Stimulated activated CD4-positive, alpha-beta T cell treated with anti-CD3 and anti-CD28 coated beads, Interleukin-1b, Interleukin-23, amount 100 ng/mL, for 48 hours (primary cell): ENCODE data around the gene PRR30.

Source experiments
- DNase-seq: peaks from one replicate; pipeline ENCODE4 v3.0.0-alpha.2; 2020

Gene PRR30

DNA sequence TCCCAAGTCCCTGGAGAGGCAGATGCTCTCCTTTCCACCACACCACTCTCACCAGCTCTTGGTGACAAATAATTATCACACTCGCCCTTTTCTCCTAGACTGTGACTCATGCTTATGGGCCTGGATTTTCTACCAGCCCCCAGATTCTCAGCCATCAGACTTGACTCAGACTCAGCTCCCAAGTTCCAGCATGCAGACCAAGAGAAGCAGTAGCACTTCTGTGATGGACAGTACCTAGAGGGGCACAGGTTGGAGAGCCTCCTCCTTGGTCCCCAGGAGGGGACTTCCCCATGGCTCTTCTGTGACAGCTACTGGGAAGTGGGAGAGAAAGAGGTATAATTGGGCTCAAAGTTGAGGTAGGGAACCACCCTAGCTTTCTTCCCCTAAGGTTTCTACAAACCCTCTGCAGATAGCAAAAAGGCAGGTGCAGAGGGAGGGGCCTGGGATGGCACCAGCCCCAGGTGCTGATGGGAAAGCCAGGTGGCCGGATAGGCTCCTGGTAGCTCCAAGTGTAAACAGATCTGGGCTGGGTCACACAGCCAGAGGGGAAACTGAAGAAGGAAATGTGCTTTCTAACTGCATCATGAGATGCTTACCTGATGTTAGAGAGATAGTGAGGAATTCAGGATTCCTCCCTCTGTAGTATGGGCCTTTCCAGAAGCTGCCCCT lies 13.7 kb upstream of the PRR30 start:
- DNase-seq: no peak

GRCh38 chr2:27152102-27152795 lies 13.0 kb upstream of the PRR30 start:
- no peak for DNase-seq

GRCh38 chr2:27150639-27151230 lies 11.5 kb upstream of the PRR30 start:
- DNase-seq: no peak

- DNase-seq: no peak
Observed at GRCh38 chr2:27149570-27150405, 10.6 kb upstream of the PRR30 start.

DNA sequence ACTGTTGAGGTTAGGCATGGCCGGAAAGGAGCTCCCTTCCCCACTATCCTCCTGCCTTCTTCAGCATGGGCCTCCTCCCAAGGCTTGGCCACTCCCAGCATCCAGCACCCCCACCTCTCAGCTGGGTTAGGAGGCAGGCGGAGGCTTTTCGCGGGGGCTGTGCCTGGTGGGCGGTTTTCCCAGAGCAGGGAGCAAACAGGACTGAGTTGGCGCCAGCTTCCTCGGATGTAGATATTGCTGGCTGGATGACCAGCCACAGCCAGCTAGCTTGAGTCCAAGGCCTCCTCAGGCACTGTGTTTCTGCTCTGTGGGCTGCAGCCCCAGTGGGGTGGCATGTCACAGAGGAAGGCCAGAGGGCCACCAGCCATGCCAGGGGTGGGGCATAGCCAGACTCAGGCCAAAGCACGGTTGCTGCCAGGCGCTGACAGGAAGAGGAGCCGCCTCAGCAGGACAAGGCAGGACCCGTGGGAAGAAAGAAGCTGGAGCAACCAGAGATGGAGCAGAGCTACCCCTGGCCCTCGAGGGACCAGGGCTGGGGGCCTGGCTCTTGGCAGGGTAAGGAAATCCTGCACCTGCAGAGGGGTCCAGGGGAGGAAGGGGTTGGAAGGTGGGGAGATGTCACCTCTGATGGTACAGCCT lies 9.7 kb upstream of the PRR30 start, which contains the start of gene TCF23:
TSS of gene TCF23 (plus strand) at position 204 of the 639 bp plus-strand sequence. CDS start at position 334, 130 bp downstream.
- DNase-seq: no peak

DNA sequence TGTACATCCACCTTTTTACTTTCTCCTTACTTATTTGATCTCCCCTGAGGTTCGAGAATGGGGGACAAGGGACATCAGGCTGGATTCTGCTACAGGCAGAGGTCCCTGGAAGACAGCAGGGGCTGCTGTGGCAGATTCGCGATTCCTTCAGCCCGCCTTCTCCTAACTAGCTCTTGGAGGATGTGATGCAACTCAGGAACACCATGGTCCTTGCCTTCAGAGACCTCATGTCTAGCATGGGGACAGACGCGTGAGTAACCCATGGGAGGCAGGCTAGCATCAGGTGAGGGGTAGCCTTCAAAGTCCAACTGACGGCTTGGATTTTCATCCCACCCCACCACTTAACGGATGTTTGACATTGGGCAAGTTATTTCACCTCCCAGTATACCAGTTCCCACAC lies 8.7 kb upstream of the PRR30 start:
- no peak for DNase-seq

- DNase-seq: no peak
Observed at GRCh38 chr2:27145682-27146081, 6.5 kb upstream of the PRR30 start.

DNA sequence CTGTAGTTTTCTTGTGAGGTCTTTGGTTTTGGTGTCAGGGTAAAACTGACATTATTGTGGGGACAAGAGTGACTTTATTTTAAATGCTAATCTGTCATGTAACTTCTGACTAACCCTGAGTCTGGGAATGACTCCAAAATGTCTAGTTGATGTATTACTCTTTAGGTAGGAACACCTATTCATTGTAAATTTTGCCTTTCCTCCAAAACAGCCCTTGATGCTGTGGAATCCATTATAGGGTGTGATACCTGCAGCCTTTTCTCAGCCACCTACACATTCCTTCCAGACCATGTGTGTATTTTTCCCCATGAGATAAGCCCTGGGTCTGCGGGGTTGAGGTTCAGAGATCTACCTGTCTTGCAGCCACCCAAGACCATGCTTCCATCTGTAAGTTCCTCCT lies 4.1 kb upstream of the PRR30 start:
- no peak for DNase-seq

DNA sequence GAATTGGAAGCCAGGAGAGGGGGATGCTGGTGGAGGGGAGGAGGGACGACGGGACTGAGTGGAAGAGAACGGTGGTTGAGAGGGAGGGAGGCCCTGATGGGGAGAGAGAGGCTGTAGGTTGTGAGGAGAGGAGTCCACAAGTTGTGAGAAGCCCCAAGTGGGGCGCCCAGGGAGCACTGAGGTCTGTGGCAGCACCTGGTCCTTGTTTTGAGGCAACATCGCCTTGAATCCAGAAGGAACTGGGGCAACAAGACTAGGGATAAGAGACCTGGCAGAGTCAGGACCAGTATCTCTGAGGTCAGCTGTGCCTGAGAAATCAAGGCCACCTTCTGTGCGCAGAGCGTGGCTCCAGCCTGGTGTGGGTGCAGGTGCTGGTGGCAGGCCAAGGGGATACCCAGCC lies 1.1 kb downstream of the PRR30 start:
- no peak for DNase-seq

DNA sequence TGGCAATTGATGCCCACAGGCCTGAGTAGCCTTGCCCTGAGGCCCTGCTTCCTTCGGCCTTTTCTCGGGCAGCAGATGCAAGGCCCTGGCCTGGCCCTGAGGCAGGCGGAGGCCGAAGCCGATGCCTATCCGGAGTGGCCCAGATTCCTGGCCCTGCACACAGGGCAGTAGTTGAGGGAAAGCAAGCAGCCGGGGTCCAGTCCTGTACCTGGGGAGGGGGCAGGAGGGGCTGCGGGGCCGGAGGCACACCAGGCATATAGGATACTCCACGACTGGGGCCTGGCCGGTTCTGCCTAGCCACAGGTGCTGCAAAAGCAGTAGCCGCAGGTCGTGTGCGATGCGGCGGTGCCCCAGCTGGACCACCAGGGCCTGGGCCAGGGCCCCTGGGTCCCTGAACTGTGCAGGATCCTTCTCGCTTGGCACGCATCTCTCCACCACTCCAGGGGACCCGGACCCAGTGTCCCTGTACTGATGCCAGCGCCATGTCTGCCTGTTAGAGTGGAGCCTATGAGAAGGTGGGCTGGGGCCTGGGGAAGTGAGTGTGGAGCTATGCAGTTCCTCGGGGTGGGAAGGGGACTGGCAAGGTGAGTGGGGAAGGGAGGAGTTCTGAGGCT lies 1.8 kb downstream of the PRR30 start:
- DNase-seq: no peak

DNA sequence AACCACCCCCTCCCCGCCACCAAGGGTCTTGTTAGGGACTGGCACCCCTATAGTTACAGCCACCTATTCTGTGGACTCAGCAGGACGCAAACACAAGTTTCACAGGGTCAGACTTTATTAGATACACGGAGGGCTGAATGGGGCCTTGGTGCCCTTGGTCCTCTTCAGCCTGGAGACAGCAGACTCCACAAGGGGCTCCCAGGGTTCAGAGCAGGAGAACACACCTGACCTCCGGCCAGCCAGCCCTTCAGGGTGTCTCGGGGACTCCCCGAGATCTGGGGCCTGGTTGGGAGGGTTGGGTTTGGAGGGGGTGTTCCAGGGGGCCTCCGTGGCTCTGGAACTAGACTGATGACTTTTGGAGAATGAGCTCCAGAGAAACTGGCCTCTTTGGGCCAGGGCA lies 2.5 kb downstream of the PRR30 start:
- DNase-seq: no peak

DNA sequence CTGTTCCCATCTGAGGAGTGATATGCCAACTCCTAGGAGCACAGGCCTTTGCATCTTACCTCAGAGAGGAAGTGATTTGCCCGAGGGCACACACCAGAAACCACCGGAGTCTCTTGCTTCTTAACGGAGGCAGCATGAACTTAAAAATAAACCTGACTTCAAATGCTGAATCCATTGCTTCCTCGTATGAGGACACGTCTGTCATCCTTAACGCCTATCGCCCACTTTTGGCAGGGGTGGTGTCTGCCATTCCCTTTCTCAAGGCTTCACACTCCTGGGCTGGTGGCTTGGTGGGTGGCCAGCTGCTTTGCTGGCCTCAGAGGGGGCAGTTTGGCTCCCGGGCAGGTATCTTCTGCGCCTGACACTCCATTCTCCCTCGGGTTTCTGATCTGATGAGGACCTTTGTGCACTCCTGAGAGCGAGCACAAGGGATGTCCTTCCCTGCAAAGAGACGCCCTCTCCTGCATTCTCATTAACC lies 3.7 kb downstream of the PRR30 start:
- DNase-seq: no peak

DNA sequence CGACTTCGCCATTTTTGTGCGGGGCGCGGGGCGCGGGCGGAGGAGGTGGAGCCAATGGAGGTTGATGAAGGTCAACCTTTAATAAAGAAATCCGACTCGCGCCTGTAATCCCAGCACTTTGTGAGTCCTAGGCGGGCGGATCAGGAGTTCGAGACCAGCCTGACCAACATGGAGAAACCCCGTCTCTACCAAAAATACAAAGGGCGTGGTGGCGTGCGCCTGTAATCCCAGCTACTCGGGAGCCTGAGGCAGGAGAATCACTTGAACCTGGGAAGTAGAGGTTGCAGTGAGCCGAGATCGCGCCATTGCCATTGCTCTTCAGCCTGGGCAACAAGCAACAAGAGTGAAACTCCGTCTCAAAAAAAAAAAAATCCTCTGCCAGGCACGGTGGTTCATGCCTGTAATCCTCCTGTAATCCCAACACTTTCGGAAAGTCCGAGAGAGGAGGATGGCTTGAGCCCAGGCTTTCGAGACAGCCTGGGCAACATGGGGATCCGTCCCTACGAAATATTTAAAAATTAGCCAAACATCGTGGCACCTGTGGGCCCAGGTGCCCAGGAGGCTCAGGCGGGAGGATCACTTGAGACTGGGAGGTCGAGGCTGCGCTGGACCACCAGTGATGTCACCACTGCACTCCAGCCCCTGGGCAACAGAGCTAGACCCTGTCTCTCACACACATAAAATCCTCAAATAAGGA lies 4.3 kb downstream of the PRR30 start:
- no peak for DNase-seq

DNA sequence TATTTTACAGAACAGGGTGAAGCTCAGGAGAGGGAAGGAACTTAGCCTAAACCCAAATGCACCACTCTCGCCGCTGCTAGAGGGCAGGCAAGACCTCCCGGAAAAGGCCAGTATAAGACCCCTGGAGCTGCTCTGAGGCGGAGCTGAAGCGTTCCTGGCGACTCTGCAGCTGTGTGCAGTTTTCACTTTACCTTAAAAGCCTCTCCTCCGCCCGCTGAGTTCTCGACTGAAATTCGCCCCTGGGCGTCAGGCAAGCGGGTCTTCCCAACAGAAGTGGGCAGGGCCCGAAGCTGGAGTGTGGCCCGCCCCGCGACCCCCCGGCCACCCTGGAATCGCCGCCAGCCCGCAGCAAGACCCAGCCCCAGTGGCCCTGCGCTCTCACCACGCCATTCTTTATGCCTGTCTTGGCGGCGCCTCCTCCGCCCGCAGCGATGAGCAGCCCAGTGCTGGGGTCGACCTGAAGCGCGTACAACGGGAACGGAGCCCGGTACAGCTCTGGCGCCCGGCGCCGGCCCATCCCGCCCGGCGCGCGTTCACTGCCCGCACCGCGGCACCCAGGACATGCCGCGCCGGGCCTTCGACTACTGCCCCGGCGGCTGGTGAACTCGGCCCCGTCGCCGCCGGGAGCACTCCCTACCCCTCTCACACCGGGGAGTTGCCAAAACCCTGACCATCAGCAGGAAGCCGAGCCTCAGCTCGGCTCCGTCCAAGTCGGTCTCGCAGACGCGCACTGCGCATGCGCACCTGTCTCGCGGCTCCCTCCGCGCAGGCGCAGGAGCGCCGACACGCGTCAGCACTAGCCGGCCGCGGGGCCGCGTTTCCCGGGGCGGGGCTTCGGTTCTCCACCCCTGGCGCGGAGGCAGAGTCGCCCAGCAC lies 5.1 kb downstream of the PRR30 start, which contains the start of gene PREB:
TSS of gene PREB (minus strand) at position 732 of the 876 bp plus-strand sequence. CDS start at position 517, 215 bp downstream.
- DNase-seq: peak; percentile 97

DNA sequence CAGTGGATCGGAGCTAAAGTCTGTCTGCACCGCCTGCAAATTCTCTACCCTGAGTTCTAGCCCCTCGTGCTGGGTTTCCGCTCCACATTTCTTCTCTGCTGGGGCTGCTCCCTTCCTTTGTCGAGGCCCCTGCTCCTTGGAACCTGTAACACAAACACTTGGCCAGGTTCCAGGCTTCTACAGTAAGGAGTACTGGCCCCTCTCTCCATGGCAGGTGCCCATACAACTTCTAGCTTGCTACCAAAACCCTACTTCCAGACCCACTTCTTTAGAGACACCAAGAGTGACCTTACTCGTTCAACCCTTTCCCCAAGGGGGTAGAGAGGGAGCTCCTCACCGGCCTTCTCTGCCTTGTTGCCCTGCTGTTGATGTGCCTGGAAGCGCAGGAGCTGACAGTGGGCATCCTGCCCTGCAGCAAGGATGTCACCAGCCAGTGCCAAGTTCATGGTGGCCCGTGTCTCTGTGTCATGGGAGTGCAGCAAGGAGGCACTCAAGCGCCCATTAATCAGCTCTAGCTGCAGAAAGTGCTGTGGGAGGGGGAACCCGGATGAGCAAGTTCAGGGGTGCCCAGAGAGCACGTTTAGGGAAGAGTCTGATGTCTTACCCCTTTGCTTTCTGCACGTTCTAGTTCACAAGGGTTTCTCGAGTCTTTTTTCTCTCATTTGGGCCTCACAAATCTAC lies 5.9 kb downstream of the PRR30 start:
- peak; percentile 47 for DNase-seq

DNA sequence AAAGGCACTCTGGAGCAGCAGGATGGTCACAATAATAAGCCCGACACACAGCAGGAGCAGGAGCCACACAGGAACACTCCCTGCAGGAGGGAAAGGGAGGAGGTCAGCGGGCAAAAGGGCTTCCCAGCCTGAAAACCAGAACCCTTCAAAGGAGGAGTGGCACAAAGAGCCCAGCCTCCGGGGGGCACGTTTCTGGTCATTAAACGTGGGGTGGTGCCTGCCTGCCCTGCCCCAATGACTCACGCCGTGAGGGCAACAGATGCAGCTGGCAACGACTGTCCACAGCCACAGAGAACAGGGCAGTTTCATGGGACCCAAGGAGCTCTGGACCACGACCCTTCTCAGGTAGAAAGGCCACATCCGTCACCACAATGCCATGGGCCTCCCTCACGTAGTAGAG lies 7.8 kb downstream of the PRR30 start:
- DNase-seq: no peak

- DNase-seq: no peak
Observed at GRCh38 chr2:27130396-27130795, 8.8 kb downstream of the PRR30 start.

DNA sequence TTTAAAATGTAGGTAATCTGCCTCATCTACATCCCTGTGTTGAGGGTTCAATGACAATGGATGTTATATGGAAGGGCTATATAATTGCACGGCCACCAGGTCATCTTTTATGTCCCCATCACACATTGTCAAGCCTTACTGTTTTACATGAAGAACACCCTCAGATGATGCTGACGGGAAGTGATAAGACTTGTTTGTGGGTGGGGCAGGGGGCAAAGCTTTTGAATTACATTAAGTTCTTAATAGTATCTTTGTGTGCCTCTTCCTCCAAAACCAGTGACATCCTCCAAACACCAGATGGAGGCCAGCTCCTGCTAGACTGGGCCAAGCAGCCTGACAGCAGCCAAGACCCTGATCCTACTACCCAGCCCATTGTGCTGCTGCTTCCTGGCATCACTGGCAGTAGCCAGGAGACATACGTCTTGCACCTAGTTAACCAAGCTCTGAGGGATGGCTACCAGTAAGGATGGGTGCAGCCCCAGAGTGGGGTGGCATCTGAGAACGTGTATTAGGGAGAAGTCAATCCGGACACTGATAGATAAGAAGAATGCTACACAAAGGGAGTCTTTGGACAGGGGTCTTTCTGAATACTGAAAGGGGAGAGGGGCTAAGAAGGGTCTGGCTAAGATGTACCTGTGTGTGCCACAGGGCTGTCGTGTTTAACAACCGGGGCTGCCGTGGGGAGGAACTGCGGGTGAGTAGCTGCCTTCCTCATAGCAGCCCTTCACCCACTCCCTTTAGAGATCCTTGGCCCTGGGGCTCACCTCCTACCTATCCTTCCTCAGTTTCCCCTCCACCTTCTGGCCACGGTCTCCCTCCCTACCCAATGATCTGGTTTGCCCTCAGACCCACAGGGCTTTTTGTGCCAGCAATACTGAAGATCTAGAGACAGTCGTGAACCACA lies 10.3 kb downstream of the PRR30 start:
- DNase-seq: no peak
